GM12878 (cell line): ENCODE results near the gene PAOX. TPM values are rescaled to one million over a fixed set of nuclear protein-coding genes. Genes with fewer than 3 reads are reported as not detected.
A peak's percentile ranks its signal among the peaks of the same experiment; 100 is the strongest.

Experiments
- ATAC-seq: fragments of 200-7000 bp; cut with Tn5 transposase; 3 replicates; pipeline ENCODE4 v1.9.1; 2020; ENCODE audit warnings: mild to moderate bottlenecking, moderate library complexity
- BruUV-seq: library from RNA; stranded (reverse); fragments of 400-500 nt; replicated peaks from 2 replicates; lab custom pipeline; 2021; lab: Mats Ljungman, UMichigan
- CTCF ChIA-PET: fragments of 300-600 bp; sonication (Branson Sonifier 250); formaldehyde crosslinking; extraction: SDS; loops from one replicate; lab custom pipeline; 2021; ENCODE audit warnings: inconsistent platforms; lab: Yijun Ruan, JAX
- POLR2A ChIA-PET: fragments of 350-600 bp; formaldehyde crosslinking; extraction: SDS; loops from one replicate; lab custom pipeline; 2021; ENCODE audit warnings: inconsistent platforms; lab: Charles Lee
- RAD21 ChIA-PET: fragments of 300-600 bp; sonication (Branson Sonifier 250); formaldehyde crosslinking; loops from one replicate; lab custom pipeline; 2023; ENCODE audit warnings: antibody characterized with exemption; ENCODE audit not compliant: unreplicated experiment; lab: Charles Lee
- SMC1A ChIA-PET: fragments of 300-600 bp; sonication (Branson Sonifier 250); formaldehyde crosslinking; loops from one replicate; lab custom pipeline; 2023; ENCODE audit not compliant: unreplicated experiment, uncharacterized antibody; lab: Charles Lee
- DNase-seq: peaks from one replicate; pipeline ENCODE4 v3.0.0-alpha.2; 2011; ENCODE audit warnings: low read depth, low spot score
- FAIRE-seq: peaks from 3 replicates; lab custom pipeline; 2011; peaks lifted over from hg19 to GRCh38; lab: Jason Lieb, UNC
- H2AFZ ChIP-seq: 2 replicates; pipeline ENCODE4 v1.6.0; 2011; ENCODE audit warnings: low read depth, low read length, control low read depth; ENCODE audit not compliant: control insufficient read depth
- H3K27ac ChIP-seq: 2 replicates; pipeline ENCODE4 v1.5.1; 2011; ENCODE audit warnings: control low read depth; ENCODE audit not compliant: control insufficient read depth, insufficient read depth
- H3K27me3 ChIP-seq, 2 experiments: replicated peaks in 1 of 2; 2 replicates each; pipeline versions ENCODE4 v1.6.0 to v1.6.1; 2011; ENCODE audit warnings: low read length in 1 of 2; ENCODE audit not compliant: control insufficient read depth in 2 of 2, insufficient read depth in 2 of 2
- H3K36me3 ChIP-seq, 2 experiments: 2 replicates each; pipeline ENCODE4 v1.5.1; 2011; ENCODE audit warnings: low read length in 1 of 2; ENCODE audit not compliant: control insufficient read depth in 2 of 2, insufficient read depth in 2 of 2
- H3K4me1 ChIP-seq: 2 replicates; pipeline ENCODE4 v1.6.1; 2011; ENCODE audit warnings: mild to moderate bottlenecking, low read length, moderate library complexity, mixed read lengths; ENCODE audit not compliant: control insufficient read depth, insufficient read depth
- H3K4me2 ChIP-seq: 2 replicates; pipeline ENCODE4 v1.6.0; 2011; ENCODE audit warnings: control low read depth; ENCODE audit not compliant: control insufficient read depth, insufficient read depth
- H3K4me3 ChIP-seq: fragments of 200-600 bp; sonication (generic); 2 replicates; pipeline ENCODE4 v1.5.1; 2016
- H3K79me2 ChIP-seq: 2 replicates; pipeline ENCODE4 v1.6.0; 2011; ENCODE audit warnings: low read length; ENCODE audit not compliant: control insufficient read depth, insufficient read depth
- H3K9ac ChIP-seq: 2 replicates; pipeline ENCODE4 v1.8.0; 2011; ENCODE audit warnings: low read length, control low read depth, mixed read lengths; ENCODE audit not compliant: control insufficient read depth, insufficient read depth
- H3K9me3 ChIP-seq: replicated peaks from 3 replicates; pipeline ENCODE4 v1.5.1; 2011; ENCODE audit warnings: mild to moderate bottlenecking, low read length; ENCODE audit not compliant: control insufficient read depth, insufficient read depth
- H4K20me1 ChIP-seq: 2 replicates; pipeline ENCODE4 v1.6.0; 2011; ENCODE audit not compliant: control insufficient read depth, insufficient read depth
- POLR2A ChIP-seq: IDR thresholded peaks from 2 replicates; pipeline ENCODE4 v1.6.1; 2011; ENCODE audit warnings: low read depth, mild to moderate bottlenecking, low read length
- WGBS: methylation state at CpG from one replicate; pipeline ENCODE4 v1.1.6; 2016; ENCODE audit warnings: low lambda C conversion rate; ENCODE audit not compliant: insufficient replicate concordance, insufficient coverage; ENCODE audit errors: missing lambda C conversion rate; 5-methylcytosine and 5-hydroxymethylcytosine counted together
- in situ Hi-C: fragments of 300-500 bp; cut with MboI; formaldehyde crosslinking; loops from 9 replicates; pipeline ENCODE4 v1.14.3; 2018; ENCODE audit warnings: mixed read lengths
- intact Hi-C: fragments of 100-400 bp; cut with micrococcal nuclease; formaldehyde crosslinking; loops from one replicate; pipeline ENCODE4 v1.14.2; 2022; ENCODE audit not compliant: unreplicated experiment
- polyA plus RNA-seq, 11 experiments: library from polyadenylated mRNA; depleted of rRNA in 4 of 11; unstranded in 6 of 11; stranded (reverse) in 5 of 11; fragments of >200 nt; fragmentation: Nextera tagmentation in 4 of 11; fragmentation: Illumina TruSeq in 1 of 11; extraction: Ambion mirVana in 4 of 11; extraction: Trizol in 1 of 11; gene quantifications; 1 replicate in 1 of 11; 2 replicates in 10 of 11; pipeline versions ENCODE4 v1.2.1 to v1.2.3, GENCODE V29; 2011 to 2016; ENCODE audit warnings: inconsistent platforms in 2 of 11, missing spikeins in 2 of 11, low read depth in 1 of 11
- total RNA-seq, 4 experiments: library from RNA; depleted of rRNA in 3 of 4; stranded (reverse); fragments of >200 nt in 3 of 4; fragmentation: Illumina TruSeq in 1 of 4; extraction: Trizol in 1 of 4; gene quantifications; 2 replicates each; pipeline versions ENCODE4 v1.2.1 to v1.2.3, GENCODE V29; 2013 to 2021
- TF ChIP-seq, protein P1 (sequence below): fragments of 450-650 bp; IDR thresholded peaks from 2 replicates; pipeline ENCODE4 v1.6.1; 2017; ENCODE audit warnings: mild to moderate bottlenecking, moderate library complexity

PAOX gene
- total and polyA plus RNA-seq, 10 of the 15 experiments (the other 5 are each of a cell fraction or from before 2014, with no cell fraction given), result 1.2 to 22.2 (median 10.5) TPM

DNA sequence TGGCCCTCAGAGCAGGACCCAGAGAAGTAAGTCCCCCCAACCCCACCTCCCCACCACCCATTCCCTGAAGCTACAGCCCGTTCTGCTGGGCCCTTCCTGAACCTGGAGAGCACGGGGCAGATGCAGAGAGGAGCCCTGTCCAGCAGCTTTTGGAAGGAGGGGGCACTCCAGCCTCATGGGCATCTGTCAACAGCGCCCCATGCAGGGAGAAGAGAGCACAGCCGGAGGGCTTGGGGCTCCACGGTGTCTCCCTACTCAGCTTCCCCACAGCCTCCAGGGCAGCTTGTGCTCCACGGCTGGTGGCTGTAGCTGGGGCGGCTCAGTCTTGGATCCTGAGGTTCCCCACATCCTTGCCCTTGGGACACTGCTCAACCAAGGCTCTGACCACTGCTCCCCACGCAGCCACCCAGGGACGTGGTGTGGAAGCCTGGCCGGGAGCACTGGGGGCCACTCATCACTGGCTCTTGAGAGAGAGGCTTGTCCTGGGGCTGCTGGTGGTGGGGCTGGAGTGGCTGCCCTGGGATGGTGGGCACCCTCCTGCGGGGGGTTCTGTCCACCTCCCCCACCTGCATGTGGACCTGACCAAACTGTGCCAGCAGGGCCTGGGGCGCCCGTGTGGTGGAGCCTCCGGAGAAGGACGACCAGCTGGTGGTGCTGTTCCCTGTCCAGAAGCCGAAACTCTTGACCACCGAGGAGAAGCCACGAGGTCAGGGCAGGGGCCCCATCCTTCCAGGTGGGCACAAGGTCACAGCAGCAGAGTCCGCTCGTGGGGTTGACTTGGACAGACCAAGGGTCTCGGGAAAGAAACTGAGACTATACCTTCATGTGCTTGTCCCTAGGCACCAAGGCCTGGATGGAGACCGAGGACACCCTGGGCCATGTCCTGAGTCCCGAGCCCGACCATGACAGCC is 27.4 kb upstream of the PAOX start (continued):
- TF ChIP-seq POLR2A, result 0 out of 2 replicates have a peak, but pooled peaks have one; percentile 36

DNA sequence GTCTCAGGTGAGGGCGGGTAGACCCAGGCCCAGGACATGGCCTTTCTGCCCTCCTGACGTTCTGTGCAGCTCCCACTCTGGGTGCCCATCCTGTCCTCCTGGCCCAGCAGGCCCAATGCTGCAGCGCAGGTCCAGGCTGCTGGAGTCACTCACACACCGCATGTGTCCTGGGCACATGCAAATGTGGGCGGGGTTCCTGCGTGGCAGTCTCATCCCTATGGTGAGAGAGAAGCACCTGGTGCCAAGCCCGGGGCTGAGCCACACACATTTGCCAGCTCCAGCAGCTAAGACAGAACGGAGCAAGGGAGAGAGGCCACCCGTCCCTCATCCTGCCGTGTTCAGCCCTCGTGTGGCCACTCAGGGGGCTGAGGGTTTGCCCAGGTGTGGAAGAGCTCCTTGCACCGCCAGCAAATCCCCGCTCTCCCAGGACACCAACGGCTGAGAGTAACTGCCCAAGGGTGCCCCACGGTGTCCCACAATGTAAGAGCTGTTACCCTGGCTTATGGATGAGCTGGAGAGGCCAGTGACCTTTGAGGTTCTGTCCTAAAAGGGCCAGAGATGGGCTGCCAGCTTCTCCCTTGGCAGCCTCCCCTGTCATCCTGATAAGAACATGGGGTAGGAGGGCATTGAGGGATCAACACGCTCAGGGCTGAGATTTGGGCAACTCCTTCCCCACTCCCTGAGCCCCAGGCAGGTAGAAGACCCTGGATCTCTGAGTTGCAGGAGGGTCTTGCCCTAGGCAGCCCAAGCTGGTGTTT is 25.7 kb upstream of the PAOX start:
- ChIA-PET POLR2A (interaction anchor here (1.6 kb wide), 1 partner anchor 9 kb away, joined by 4 read pairs; no protein-coding TSS in a partner anchor), CTCF (no interaction called here), RAD21 (no interaction called here), SMC1A (no interaction called here)
- Histone ChIP-seq H3K27me3 (no peaks in the 10 kb centered on the region), H3K79me2 (no peaks in the 10 kb centered on the region; the same call in 1 of the 2 replicates), H3K4me1 (no peaks in the 10 kb centered on the region), H3K36me3 (no peaks in the 10 kb centered on the region), H3K9ac (no peak overlapping the region), H2AFZ (no peak overlapping the region), H3K27ac (no peak overlapping the region), H3K4me3 (no peak overlapping the region), H4K20me1 (no peaks in the 10 kb centered on the region), H3K9me3 (no peaks in the 10 kb centered on the region), H3K4me2 (no peak overlapping the region)
- in situ Hi-C loops, result no loop called here
- FAIRE-seq, result no peak
- TF ChIP-seq, protein P1, sequence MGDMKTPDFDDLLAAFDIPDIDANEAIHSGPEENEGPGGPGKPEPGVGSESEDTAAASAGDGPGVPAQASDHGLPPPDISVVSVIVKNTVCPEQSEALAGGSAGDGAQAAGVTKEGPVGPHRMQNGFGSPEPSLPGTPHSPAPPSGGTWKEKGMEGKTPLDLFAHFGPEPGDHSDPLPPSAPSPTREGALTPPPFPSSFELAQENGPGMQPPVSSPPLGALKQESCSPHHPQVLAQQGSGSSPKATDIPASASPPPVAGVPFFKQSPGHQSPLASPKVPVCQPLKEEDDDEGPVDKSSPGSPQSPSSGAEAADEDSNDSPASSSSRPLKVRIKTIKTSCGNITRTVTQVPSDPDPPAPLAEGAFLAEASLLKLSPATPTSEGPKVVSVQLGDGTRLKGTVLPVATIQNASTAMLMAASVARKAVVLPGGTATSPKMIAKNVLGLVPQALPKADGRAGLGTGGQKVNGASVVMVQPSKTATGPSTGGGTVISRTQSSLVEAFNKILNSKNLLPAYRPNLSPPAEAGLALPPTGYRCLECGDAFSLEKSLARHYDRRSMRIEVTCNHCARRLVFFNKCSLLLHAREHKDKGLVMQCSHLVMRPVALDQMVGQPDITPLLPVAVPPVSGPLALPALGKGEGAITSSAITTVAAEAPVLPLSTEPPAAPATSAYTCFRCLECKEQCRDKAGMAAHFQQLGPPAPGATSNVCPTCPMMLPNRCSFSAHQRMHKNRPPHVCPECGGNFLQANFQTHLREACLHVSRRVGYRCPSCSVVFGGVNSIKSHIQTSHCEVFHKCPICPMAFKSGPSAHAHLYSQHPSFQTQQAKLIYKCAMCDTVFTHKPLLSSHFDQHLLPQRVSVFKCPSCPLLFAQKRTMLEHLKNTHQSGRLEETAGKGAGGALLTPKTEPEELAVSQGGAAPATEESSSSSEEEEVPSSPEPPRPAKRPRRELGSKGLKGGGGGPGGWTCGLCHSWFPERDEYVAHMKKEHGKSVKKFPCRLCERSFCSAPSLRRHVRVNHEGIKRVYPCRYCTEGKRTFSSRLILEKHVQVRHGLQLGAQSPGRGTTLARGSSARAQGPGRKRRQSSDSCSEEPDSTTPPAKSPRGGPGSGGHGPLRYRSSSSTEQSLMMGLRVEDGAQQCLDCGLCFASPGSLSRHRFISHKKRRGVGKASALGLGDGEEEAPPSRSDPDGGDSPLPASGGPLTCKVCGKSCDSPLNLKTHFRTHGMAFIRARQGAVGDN, result no peak
- TF ChIP-seq POLR2A, result peak; percentile 52; the same call in 1 of the 2 replicates
- intact Hi-C loops, result no loop called here
- no peak for DNase-seq
- BruUV-seq, result no TSS peak
- 41% methylated on average over 16 of the region's 16 CpGs for WGBS
- ATAC-seq, result no peak
